Effector memory CD8-positive, alpha-beta T cell (primary cell): ENCODE data around the gene PPARG.
"Not testable (repeated sequence)": the region's sequence is repeated elsewhere in the genome, so short reads cannot be mapped to it uniquely, and the experiment has no call there.

Source experiments
- ATAC-seq: fragments of 150-1000 bp; cut with Tn5 transposase; replicated peaks from 2 replicates; pipeline ENCODE4 v1.10.0; 2021; ENCODE audit warnings: mild to moderate bottlenecking, moderate library complexity
- DNase-seq, 3 experiments: peaks; one replicate each; pipeline ENCODE4 v3.0.0; 2021
- H3K27ac Mint-ChIP-seq, 2 donors: one replicate each; pipeline ENCODE4 v1.8.0; 2022; ENCODE audit warnings: mild to moderate bottlenecking in 2 of 2, mixed read lengths in 2 of 2, moderate library complexity in 2 of 2
- H3K27me3 Mint-ChIP-seq, 2 donors: one replicate each; pipeline ENCODE4 v1.8.0; 2022; ENCODE audit warnings: mixed read lengths in 2 of 2
- H3K36me3 Mint-ChIP-seq: one replicate; pipeline ENCODE4 v1.8.0; 2022; ENCODE audit warnings: mild to moderate bottlenecking, moderate library complexity, mixed read lengths; ENCODE audit not compliant: insufficient read depth
- H3K4me1 Mint-ChIP-seq, 2 donors: one replicate each; pipeline ENCODE4 v1.8.0; 2022; ENCODE audit warnings: low read depth in 2 of 2, mixed read lengths in 2 of 2
- H3K4me3 Mint-ChIP-seq, 2 donors: one replicate each; pipeline ENCODE4 v1.8.0; 2022; ENCODE audit warnings: mild to moderate bottlenecking in 2 of 2, mixed read lengths in 2 of 2, moderate library complexity in 2 of 2
- H3K9me3 Mint-ChIP-seq, 2 donors: one replicate each; pipeline ENCODE4 v1.8.0; 2022; ENCODE audit warnings: mixed read lengths in 2 of 2

PPARG gene

DNA sequence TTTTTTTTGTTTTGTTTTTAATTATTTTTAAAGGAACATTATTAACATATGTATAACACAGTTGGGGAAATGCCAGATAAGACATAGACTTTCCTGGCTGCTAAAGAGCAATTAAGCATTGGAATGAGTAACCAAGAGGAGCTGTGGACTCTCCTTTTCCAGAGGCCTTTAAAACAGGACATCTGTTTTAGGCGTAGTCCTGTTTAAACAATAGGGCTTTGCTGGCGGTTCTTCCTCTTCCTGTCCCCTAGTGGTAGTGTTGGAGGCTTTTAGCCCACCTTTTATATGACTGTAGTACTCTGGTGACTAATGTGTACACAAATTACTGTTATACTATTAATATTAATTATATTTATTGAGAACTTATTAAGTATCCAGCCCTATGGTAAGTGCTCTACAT is 81.9 kb downstream of the PPARG start:
- Mint-ChIP-seq H3K4me3 (no peak overlapping the region), H3K4me1 (no peaks in the 10 kb centered on the region), H3K27me3 (peaks cover 12 to 49% of the 10 kb centered on the region in 2 donors), H3K9me3 (no peaks in the 10 kb centered on the region), H3K36me3 (no peaks in the 10 kb centered on the region), H3K27ac (no peak overlapping the region)
- DNase-seq (no peak), ATAC-seq (no peak)

DNA sequence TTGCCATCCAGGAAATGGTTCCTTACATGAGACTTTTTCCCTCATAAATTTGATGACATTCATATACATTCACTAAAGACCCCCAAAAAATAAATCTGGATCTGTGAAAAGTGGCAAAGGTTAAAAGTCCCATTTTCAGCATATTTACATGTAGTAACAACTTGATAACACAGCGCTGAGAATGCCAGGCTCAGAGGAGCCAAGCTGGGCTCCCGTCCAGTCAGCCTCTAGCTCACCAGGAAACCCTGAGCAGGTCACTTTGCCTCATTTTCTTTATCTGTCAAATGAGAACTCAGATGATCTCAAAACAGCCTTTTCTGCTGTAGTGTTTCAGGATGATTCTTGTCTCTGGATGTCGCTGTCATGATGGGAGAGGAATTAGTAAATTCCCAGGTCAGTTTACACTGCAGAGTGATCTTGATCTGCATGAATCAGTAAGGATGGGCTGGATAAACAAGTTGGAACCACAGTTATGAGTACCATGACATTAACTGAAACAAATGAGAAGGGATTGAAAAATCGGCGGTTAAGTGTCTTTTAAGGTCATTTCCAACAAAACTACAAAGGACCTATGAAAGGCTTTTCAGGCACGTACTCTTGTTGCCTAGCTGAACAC is 82.8 kb downstream of the PPARG start:
- Mint-ChIP-seq H3K4me1 (no peaks in the 10 kb centered on the region), H3K9me3 (no peaks in the 10 kb centered on the region), H3K27ac (no peak overlapping the region), H3K4me3 (no peak overlapping the region), H3K36me3 (no peaks in the 10 kb centered on the region), H3K27me3 (peaks cover 12 to 49% of the 10 kb centered on the region in 2 donors)
- no peak for ATAC-seq
- DNase-seq = no peak

DNA sequence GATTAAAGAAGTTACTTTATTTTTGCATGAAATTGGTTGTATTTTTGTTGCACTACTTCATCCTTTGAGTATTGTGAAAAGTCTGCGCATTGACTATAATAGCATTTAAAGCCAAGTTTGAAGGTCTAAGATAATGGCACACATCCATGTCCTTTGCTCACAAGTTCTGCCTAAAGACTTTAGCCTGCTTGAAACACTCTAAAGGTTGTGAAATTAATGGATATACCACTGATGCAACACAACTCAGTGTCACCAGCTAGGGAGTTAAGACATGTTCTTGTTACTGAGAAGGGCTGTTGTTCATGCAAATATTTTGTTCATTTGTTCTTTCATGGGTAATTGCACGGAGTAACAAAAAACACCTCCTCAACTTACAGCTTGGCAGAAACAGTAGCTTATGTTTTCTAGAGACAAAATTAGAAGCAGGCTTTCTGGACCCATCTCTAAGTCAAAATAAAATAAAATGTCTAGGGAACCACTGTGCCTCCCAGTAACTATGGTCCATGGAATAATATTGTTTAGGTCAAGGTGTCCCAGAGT is 83.9 kb downstream of the PPARG start:
- Mint-ChIP-seq H3K27me3 (peaks cover 12 to 49% of the 10 kb centered on the region in 2 donors), H3K36me3 (no peaks in the 10 kb centered on the region), H3K4me3 (no peak overlapping the region), H3K27ac (no peak overlapping the region), H3K4me1 (no peaks in the 10 kb centered on the region), H3K9me3 (no peaks in the 10 kb centered on the region)
- ATAC-seq = no peak
- DNase-seq = no peak

- DNase-seq (no peak), ATAC-seq (no peak)
- Mint-ChIP-seq H3K4me3 (no peak overlapping the region), H3K27me3 (peaks cover 5 to 33% of the 10 kb centered on the region in 2 donors), H3K9me3 (no peaks in the 10 kb centered on the region), H3K4me1 (peaks cover 0 to 5% of the 10 kb centered on the region in 2 donors), H3K27ac (no peak overlapping the region), H3K36me3 (no peaks in the 10 kb centered on the region)
These were observed 86.7 kb downstream of the PPARG start for GRCh38 chr3:12375572-12375971.

DNA sequence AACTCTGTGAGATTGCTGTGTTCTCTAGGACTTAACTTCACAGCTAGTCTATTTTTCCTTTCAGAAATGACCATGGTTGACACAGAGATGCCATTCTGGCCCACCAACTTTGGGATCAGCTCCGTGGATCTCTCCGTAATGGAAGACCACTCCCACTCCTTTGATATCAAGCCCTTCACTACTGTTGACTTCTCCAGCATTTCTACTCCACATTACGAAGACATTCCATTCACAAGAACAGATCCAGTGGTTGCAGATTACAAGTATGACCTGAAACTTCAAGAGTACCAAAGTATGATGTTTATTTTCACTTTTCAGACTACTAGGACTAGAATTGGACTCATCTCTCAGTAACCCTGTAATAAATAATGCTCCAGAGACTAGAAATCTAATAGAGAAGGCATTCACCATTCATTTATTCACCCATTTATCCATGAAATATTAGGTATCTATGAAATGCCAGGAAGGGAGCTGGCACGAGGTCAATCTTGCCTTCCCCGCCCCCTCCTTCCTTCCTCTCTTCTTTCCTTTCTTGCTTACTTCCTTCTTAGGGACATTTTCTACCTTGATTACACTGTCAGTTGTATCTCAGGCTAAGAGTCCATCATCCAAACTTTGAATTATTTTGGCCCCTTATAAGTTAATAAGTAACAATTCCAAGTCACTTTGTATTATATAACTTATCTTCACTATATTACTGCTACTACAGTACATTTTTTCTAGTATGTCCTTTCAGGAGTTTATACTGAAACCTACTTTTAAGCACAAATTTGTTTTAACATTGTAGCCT is 91.0 kb downstream of the PPARG start:
- H3K4me3 Mint-ChIP-seq = no peak overlapping the region
- no peak overlapping the region for H3K27ac Mint-ChIP-seq
- peaks cover 0 to 5% of the 10 kb centered on the region in 2 donors for H3K4me1 Mint-ChIP-seq
- no peak for DNase-seq
- ATAC-seq = no peak
- no peaks in the 10 kb centered on the region for H3K36me3 Mint-ChIP-seq
- peaks cover 4 to 6% of the 10 kb centered on the region in 2 donors for H3K27me3 Mint-ChIP-seq
- no peaks in the 10 kb centered on the region for H3K9me3 Mint-ChIP-seq

GRCh38 chr3:12380461-12380860 is 91.6 kb downstream of the PPARG start:
- no peak for ATAC-seq
- Mint-ChIP-seq H3K27ac (no peak overlapping the region), H3K9me3 (no peaks in the 10 kb centered on the region), H3K4me3 (no peak overlapping the region), H3K36me3 (no peaks in the 10 kb centered on the region), H3K27me3 (no peaks in the 10 kb centered on the region), H3K4me1 (peaks cover 0 to 5% of the 10 kb centered on the region in 2 donors)
- DNase-seq = no peak

- Mint-ChIP-seq H3K4me1 (peaks cover 0 to 5% of the 10 kb centered on the region in 2 donors), H3K36me3 (no peaks in the 10 kb centered on the region), H3K27ac (no peak overlapping the region), H3K27me3 (no peaks in the 10 kb centered on the region), H3K4me3 (no peak overlapping the region), H3K9me3 (no peaks in the 10 kb centered on the region)
- DNase-seq = no peak
- ATAC-seq = no peak
These were observed 92.3 kb downstream of the PPARG start for GRCh38 chr3:12381199-12381598.

DNA sequence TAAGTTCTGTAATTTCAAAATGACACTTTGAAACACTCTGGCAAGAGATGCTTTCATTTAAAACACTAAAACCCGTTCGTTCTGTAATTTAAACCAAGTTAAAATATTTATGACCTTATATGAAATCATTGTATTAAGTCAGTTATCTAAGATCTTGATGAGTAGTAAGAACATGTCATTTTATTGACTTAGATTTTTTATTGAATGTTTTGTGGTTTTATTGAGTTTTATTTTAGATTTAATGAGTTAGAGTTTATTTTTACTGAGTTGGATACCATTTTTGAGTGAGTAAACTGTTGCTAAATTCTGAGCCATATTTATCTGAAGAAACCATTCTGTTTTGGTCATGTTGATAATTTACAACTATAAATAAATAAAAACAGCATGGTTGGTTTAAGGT is 94.3 kb downstream of the PPARG start:
- no peaks in the 10 kb centered on the region for H3K36me3 Mint-ChIP-seq
- peaks cover 0 to 5% of the 10 kb centered on the region in 2 donors for H3K4me1 Mint-ChIP-seq
- ATAC-seq (no peak), DNase-seq (no peak)
- no peaks in the 10 kb centered on the region for H3K9me3 Mint-ChIP-seq
- no peak overlapping the region for H3K27ac Mint-ChIP-seq
- no peak overlapping the region for H3K4me3 Mint-ChIP-seq
- peaks cover 0 to 7% of the 10 kb centered on the region in 2 donors for H3K27me3 Mint-ChIP-seq

DNA sequence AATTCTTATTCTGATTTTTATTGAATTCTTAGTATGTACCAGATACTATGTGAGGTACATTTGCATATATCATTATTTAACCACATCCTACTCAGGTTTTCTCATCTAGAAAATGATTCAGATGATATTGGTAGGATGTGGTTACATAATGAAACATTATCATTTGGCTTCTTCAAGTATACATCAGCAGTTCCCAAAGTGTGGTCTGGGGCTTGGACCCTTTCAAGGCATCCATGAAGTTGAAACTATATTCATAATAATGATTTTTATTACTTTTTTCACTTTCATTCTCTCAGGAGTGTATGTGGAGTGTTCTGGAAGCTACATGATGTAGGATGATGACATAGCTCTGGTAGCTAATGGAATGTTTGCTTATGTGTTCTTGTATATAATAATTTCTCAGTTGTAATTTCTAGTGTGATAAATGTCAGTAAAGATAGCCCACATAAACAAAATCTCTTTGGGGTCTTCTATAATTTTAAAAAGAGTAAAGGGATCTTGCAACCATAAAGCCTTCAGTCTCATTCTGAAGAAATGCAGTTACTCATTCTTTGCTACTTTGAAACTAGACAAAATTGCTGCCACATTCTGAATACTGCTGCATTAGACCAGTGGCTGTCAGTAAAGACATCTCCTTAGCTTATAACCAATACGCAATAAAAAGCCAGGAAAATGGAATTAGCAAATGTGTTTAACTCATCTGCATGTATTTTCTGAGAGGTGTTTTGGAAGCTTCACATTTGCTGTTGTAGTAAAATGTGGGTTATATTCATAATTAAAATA is 95.8 kb downstream of the PPARG start:
- no peaks in the 10 kb centered on the region for H3K36me3 Mint-ChIP-seq
- no peak for ATAC-seq

GRCh38 chr3:12386514-12387291 is 97.8 kb downstream of the PPARG start:
- not testable (repeated sequence) for ATAC-seq, H3K4me1 Mint-ChIP-seq, H3K4me3 Mint-ChIP-seq, DNase-seq, H3K9me3 Mint-ChIP-seq, H3K36me3 Mint-ChIP-seq, H3K27ac Mint-ChIP-seq
- peaks cover 14 to 15% of the 10 kb centered on the region in 2 donors for H3K27me3 Mint-ChIP-seq

More for the DNA sequence above, 95.8 kb downstream of the PPARG start:
- Mint-ChIP-seq H3K4me1 (peaks cover 0 to 4% of the 10 kb centered on the region in 2 donors), H3K27me3 (peaks cover 7 to 15% of the 10 kb centered on the region in 2 donors), H3K27ac (no peak overlapping the region), H3K9me3 (no peaks in the 10 kb centered on the region), H3K4me3 (no peak overlapping the region)
- DNase-seq = no peak

DNA sequence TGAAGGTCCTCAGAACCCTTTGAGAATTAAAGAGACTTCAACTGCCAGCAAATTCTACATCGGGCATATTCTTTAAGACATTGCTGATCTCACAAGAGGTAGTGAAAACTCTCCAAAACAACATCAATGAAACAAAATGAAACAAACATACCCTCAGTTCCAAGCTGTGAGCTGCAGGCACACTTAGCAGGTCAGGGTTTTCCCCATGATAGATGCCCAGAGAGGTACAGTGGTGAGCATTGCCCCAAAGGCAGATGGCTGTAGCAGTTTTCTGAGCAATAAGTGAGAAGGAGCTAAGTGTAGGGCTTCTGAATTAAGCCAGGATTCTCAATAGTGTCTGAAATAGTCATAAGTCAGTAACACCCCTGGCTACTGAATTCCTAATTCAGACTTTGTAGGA is 99.3 kb downstream of the PPARG start:
- ATAC-seq = no peak
- no peak for DNase-seq
- H3K27me3 Mint-ChIP-seq = peaks cover 14 to 15% of the 10 kb centered on the region in 2 donors

DNA sequence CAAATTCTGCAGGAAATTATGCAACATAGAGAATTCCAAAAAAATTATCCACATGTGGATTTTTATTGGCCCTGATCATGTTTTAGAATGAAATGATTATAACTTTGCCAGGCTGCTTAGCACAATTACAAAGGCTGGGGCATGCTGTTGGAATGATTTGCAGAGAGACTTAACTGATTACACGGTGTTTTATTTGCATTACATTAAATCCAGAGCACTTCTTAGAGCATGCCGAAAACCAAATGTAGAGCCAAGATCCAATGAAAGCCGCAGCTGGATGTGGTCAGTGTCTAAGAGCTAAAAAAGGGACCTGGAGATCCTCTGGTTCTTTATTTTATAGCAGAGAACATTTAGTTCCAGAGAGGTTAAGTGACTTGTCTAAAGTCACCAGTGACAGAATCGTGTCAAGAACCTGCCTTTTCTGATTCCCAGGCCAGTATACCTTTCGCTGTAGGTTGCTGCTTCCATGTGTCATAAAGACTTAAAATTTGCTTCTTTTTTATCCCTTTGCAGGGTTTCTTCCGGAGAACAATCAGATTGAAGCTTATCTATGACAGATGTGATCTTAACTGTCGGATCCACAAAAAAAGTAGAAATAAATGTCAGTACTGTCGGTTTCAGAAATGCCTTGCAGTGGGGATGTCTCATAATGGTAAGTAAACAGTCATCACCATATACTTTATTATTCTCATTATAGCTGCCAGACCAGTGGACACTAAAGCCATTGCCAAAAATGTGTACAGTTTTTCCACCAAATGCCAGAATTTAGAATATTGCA is 103.4 kb downstream of the PPARG start:
- H3K4me3 Mint-ChIP-seq = no peak overlapping the region
- peaks cover 0 to 4% of the 10 kb centered on the region in 2 donors for H3K4me1 Mint-ChIP-seq
- H3K9me3 Mint-ChIP-seq = no peaks in the 10 kb centered on the region
- ATAC-seq (no peak), DNase-seq (no peak)
- peaks cover 10 to 14% of the 10 kb centered on the region in 2 donors for H3K27me3 Mint-ChIP-seq
- no peak overlapping the region for H3K27ac Mint-ChIP-seq
- H3K36me3 Mint-ChIP-seq = no peaks in the 10 kb centered on the region

More for the DNA sequence above, 99.3 kb downstream of the PPARG start:
- Mint-ChIP-seq H3K4me1 (no peaks in the 10 kb centered on the region), H3K9me3 (no peaks in the 10 kb centered on the region), H3K27ac (no peak overlapping the region), H3K36me3 (no peaks in the 10 kb centered on the region), H3K4me3 (no peak overlapping the region)
